NCI-H1092 treated with DMSO at 0.1 percent for 48 hours (cell line): Measurements from ENCODE around the gene SMC6.

Source experiments
- DNase-seq: peaks from one replicate; lab custom pipeline; 2025; lab: John Stamatoyannopoulos, UW

Gene SMC6

DNA sequence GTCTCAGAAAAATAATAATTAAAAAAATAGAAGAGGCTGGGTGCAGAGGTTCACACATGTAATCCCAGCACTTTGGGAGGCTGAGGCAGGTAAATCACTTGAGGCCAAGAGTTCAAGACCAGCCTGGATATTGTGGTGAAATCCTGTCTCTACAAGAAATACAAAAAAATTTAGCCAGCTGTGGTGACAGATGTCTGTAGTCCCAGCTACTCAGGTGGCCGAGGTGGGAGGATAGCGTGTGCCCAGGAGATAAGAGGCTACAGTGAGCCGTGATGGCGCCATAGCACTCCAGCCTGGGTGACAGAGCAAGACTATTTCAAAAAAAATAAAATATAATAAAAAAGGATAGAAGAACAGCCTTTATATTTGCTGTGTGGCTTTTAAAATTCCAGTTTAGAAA is 35.9 kb downstream of the SMC6 start:
- DNase-seq = no peak

DNA sequence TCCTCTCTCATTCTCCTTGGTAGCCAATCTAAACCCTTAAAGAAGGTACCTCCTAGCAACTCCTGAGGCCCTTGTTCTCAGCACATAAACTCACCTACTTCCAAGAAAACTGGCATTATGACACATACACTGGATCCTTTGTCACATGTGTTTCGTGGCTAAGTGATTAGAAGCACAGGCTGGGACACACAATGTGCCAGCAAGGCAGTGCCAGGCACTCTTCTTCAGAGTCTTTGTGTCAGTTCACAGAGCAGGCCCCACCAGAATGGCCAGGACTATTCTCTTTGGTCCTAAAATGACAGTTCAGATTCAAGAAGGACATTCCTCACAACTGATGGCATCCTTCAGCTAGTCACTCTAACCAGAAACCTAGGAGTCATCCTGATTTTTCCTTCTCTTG is 40.3 kb downstream of the SMC6 start:
- no peak for DNase-seq

GRCh38 chr2:17710547-17711248 is 42.9 kb downstream of the SMC6 start:
- DNase-seq = no peak

DNA sequence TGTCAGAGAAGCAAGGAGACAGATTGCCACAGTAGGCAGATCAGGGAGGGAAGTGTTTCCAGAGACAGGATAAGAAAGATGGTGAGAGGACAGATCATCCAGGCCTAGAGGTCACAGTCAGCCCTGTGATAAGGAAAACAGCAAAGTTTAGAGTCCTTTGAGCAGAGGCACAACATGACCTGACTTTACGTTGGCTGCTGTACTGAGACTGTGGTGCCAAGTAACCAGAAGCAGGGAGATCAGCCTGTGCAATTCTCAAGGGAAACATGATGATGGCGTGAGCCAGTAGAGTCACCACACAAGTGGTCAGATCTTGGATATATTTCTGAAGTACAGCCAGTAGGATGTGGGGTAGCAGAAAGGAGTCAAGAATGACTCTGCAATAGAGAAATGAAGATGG is 43.7 kb downstream of the SMC6 start:
- no peak for DNase-seq

DNA sequence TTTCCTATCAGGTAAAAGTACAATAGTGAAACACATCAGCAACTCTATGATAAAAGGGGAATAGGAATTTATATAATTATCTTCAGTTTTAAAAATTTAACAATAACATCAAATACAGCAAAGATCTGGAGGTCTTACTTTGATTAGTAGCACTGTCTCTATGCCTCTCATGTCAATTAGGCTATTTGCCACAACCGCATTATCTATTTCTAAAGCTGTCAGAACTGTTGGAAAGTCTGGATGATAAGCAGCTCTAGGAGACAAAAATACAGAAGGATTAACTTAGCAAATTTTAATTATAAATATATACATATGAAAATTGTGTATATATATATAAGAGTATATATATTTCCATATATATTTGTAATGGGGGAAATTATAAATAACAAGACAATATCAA is 45.1 kb downstream of the SMC6 start:
- no peak for DNase-seq

- DNase-seq = no peak
These were observed 46.8 kb downstream of the SMC6 start for GRCh38 chr2:17706845-17707244.

- DNase-seq = no peak
These were observed 62.8 kb downstream of the SMC6 start for GRCh38 chr2:17690776-17691175.

GRCh38 chr2:17689010-17689409 is 64.6 kb downstream of the SMC6 start:
- no peak for DNase-seq

GRCh38 chr2:17688600-17688999 is 65.0 kb downstream of the SMC6 start:
- no peak for DNase-seq

- DNase-seq = no peak
These were observed 69.6 kb downstream of the SMC6 start for GRCh38 chr2:17683981-17684380.

GRCh38 chr2:17682098-17682857 is 71.3 kb downstream of the SMC6 start:
- DNase-seq = no peak

GRCh38 chr2:17680119-17680518 is 73.5 kb downstream of the SMC6 start:
- DNase-seq = no peak

DNA sequence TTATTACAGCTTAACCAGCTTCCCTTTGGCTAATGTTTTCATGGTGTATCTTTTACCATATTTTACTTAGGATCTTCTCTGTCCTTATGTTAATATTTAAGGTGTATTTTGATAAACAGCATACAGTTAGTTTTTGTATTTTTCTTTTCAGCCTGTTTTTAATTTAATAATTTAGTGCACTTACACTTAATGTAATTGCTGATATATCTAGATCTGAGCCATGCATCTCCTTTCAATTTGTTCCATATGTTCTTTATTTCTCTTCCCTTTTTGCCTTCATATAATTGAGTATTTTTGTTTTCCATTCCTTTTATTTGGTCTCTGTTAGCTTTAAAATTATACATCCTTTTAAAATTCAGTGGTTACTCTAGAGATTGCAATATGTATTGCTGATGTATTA is 78.8 kb downstream of the SMC6 start:
- no peak for DNase-seq

DNA sequence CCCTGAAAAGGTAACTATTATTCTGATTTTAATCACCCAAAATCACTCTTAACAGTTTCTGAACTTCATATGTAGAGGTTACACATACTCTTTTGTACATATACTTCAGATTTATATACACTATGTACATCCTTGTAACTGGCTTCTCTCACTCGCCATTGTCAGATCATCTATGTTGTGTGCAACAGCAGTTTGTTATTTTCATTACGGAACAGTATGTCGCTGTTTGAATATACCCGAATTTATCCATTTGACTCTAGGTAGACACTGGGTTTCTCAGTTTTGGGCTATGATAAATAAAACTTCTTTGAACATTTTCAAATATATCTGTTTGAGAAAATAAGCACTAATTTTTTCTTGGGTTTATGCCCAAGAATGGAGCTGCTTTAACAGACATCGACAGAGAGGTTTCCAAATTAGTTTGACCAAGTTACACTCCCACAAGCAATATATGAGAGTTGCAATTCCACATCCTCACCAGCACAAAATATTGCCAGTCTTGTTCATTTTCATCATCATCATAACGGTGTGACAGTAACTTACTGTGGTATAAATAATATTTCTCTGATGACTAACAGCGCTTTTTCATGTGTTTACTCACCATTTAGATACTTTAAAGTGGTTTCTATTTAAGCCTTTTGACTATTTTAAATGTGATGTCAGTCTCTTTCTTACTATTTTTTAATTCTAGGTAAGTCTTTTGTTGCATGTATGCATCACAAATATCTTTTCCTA is 80.9 kb downstream of the SMC6 start:
- DNase-seq = no peak

DNA sequence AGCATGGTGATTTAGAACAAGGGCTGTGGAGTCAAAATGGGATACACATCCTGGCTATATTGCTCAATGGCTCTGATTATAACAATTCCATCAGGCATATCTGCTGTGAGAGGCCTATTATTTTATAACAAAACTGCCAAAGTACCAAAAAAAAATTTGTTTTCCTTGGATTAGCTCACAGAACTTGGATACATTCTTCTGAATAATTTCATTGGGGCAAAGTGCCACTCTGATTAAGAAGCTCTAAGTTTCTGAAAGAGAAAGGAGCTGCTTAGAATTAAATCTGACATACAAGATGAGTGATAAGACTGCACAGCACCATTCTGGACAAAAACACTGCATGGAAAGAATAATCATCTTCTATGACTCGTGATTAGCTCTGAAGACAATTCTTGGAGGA is 85.7 kb downstream of the SMC6 start:
- DNase-seq = no peak

GRCh38 chr2:17664534-17664933 is 89.1 kb downstream of the SMC6 start:
- DNase-seq = no peak

GRCh38 chr2:17662723-17663122 is 90.9 kb downstream of the SMC6 start:
- DNase-seq = no peak

- DNase-seq = no peak
These were observed 92.2 kb downstream of the SMC6 start for GRCh38 chr2:17661460-17661859.

DNA sequence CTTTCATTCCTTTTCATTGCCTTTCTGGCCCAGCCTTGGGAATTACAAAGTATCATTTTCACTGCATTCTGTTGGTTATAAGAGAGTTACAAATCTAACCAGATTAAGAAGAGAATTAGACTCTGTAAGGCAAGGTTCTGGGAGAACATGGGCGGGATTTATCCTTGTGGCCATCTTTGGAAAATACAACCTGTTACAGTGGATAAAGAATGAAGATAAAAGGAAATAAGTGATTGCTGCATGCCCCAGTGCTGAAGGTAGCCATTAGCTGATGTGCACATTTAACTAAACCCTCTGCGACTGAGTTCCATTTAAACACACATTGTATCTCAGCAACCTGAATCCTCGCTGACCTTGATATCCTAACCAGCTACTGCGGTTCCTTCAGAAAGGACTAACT is 93.4 kb downstream of the SMC6 start:
- no peak for DNase-seq

- DNase-seq = no peak
These were observed 95.3 kb downstream of the SMC6 start for GRCh38 chr2:17658251-17658843.

- DNase-seq = no peak
These were observed 95.9 kb downstream of the SMC6 start for GRCh38 chr2:17657759-17658158.

DNA sequence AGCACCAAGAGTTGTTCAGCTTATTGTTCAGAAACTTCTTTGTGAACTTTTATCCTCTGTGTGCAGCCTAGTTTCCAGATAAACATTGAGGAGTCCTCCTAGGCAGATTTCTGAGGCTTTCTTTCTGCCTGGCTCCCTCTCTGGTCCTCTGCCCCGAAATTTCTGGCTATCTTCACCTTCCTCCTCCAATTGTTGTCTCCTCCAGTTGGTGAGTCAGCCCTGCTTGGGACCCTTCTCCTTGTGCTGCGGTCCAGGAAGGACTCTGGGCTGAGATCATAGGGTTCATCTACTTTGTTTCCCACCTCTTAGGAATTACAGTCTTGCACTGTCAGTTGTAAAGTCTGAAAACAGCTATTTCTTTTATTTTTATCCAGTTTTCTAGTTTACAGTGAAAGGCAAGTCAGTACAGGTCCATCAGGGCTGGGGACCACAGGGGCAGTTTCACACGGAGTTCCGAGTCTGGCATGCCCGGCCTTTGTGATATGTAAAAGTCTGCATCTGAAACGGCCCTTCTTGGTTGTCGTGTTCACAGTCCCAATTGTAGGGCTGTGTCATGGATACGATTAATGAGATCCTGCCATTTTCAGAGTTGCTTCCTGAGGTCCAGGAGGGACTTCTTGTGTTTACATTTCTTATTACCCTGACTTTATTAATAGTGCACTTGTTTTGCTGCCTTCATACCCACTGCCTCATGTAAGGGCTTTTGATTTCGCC is 100.8 kb downstream of the SMC6 start:
- no peak for DNase-seq
